ENCODE results near the gene CLK1. TPM values are rescaled to one million over a fixed set of nuclear protein-coding genes. Genes with fewer than 3 reads are reported as not detected.
A peak's percentile ranks its signal among the peaks of the same experiment; 100 is the strongest.

Gene CLK1
- total RNA-seq (2011; cell fraction: chromatin; rRNA removed; ENCODE audit: low replicate concordance) = 144 and 391 TPM in 2 replicates
- total RNA-seq (2011; cell fraction: nucleolus; rRNA removed) = 62.0 and 72.6 TPM in 2 replicates
- total RNA-seq (2011; cell fraction: nucleoplasm; rRNA removed) = 115 and 119 TPM in 2 replicates
- total RNA-seq (2014; rRNA removed) (23.0 and 29.3 TPM in 2 replicates), total RNA-seq (2014; rRNA removed; fragmentation: Illumina TruSeq; extraction: Trizol) (47.0 and 58.5 TPM in 2 replicates), total RNA-seq (2015; rRNA removed; fragmentation: Illumina TruSeq; extraction: Trizol) (42.5 and 45.4 TPM in 2 replicates), total RNA-seq (2021) (29.7 and 29.9 TPM in 2 replicates), polyA plus RNA-seq (2011; rRNA removed) (93.4 and 99.2 TPM in 2 replicates), polyA plus RNA-seq (2014; fragmentation: Illumina TruSeq; extraction: Trizol) (32.1 and 33.9 TPM in 2 replicates), polyA plus RNA-seq (2014; fragmentation: Nextera tagmentation; extraction: Ambion mirVana) (10 to 100 TPM; 49.3 to 50.7 TPM), polyA plus RNA-seq (2014; rRNA removed) (45.2 and 49.2 TPM in 2 replicates), polyA minus RNA-seq (2011; rRNA and poly(A)+ RNA removed) (94.3 and 125 TPM in 2 replicates), Bru-seq, nascent RNA (percentile 96 among the genes with signal in this experiment), BruChase-seq, experiment 1, labeled RNA remaining after a 2-hour chase (percentile 98 among the genes with signal in this experiment), BruChase-seq, experiment 2, labeled RNA remaining after a 6-hour chase (percentile 98 among the genes with signal in this experiment)
- polyA plus RNA-seq (2011; cell fraction: cytosol; rRNA removed) = 11.1 and 32.7 TPM in 2 replicates
- 97.4 and 180 TPM in 2 replicates for polyA plus RNA-seq (2011; cell fraction: nucleus; rRNA removed)
- 25.6 and 26.7 TPM in 2 replicates for polyA plus RNA-seq (2012)
- polyA minus RNA-seq (2011; cell fraction: cytosol; rRNA and poly(A)+ RNA removed) = 19.3 and 25.7 TPM in 2 replicates
- polyA minus RNA-seq (2011; cell fraction: nucleus; rRNA and poly(A)+ RNA removed) = 53.2 and 93.0 TPM in 2 replicates
- long read RNA-seq, experiment 1, transcript CLK1-201 (13 exons, 1,888 nt) = major isoform, 22 of 36 reads
- long read RNA-seq, experiment 1, partial matches to known transcripts = 2 of 36 reads
- long read RNA-seq, experiment 1, other reads (novel, unspliced or antisense) = 6 of 36 reads
- long read RNA-seq, experiment 2, transcript CLK1-201 (13 exons, 1,888 nt) = major isoform, 7 of 16 reads
- long read RNA-seq, experiment 2, partial matches to known transcripts = 2 of 16 reads
- long read RNA-seq, experiment 2, other reads (novel, unspliced or antisense) = 2 of 16 reads
- long read RNA-seq, experiment 3, transcript CLK1-201 (13 exons, 1,888 nt) = major isoform, 15 of 21 reads
- long read RNA-seq, experiment 3, partial matches to known transcripts = 2 of 21 reads
- long read RNA-seq, experiment 3, other reads (novel, unspliced or antisense) = 2 of 21 reads

- BruUV-seq (replicated peaks) = no TSS peak
- ChIA-PET CTCF (ENCODE audit: low intra/inter-chr PET ratio) (no interaction called here), POLR2A (interaction anchor here (0.6 to 2.6 kb wide), 23 partner anchors 9 to 1089 kb away, joined by 3 to 28 read pairs (median 4); partner anchors contain the start of genes NIF3L1, PPIL3 and SGO2)
- peaks cover 32% of the 10 kb centered on the region for H3K36me3 ChIP-seq (ENCODE audit: control insufficient read depth, insufficient read depth, low read length)
- H2AFZ ChIP-seq (ENCODE audit: low read depth, low read length) = peak within 1 kb of the TSS; percentile 89
- H3K79me2 ChIP-seq (ENCODE audit: control insufficient read depth, insufficient read depth, low read length) = peaks cover 51% of the 10 kb centered on the region
- FAIRE-seq = peak; percentile 90
- H3K27me3 ChIP-seq (ENCODE audit: control insufficient read depth in 2 of 2, insufficient read depth in 2 of 2, low read length in 2 of 2) = no peaks in the 10 kb centered on the region
- H3K4me3 ChIP-seq = peak within 1 kb of the TSS; percentile 73
- peak; percentile 77 to 94 (median 81) for DNase-seq (ENCODE audit: extremely low read depth in 1 of 4, low spot score in 3 of 4)
- in situ Hi-C loops (cut with MboI) (no loop called here), intact Hi-C loops (cut with micrococcal nuclease) (loop anchor here (5.0 kb wide), 1 partner anchor 52 kb away; the partner anchor contains the start of gene BZW1)
- H3K4me1 ChIP-seq (replicated peaks in 1 of 2; ENCODE audit: control insufficient read depth in 2 of 2, insufficient read depth in 2 of 2, low read length in 2 of 2) = peaks cover 9 to 15% of the 10 kb centered on the region in 2 experiments; a peak in 4 of 5 replicates
- H3K27ac ChIP-seq (ENCODE audit: extremely low read depth, low read depth, low read length) = peak within 1 kb of the TSS; percentile 98
- H3K4me2 ChIP-seq (ENCODE audit: insufficient read depth, low read length) = peak within 1 kb of the TSS; percentile 80
- ATAC-seq = peak; percentile 88
- 2% methylated on average over 66 of the region's 89 CpGs for WGBS (ENCODE audit: insufficient coverage, low coverage, missing lambda C conversion rate)
- peaks cover 10% of the 10 kb centered on the region for H4K20me1 ChIP-seq (replicated peaks; ENCODE audit: control insufficient read depth, insufficient read depth, low read length)
- H3K9me3 ChIP-seq (replicated peaks; ENCODE audit: control insufficient read depth, insufficient read depth, low read depth, low read length) = no peaks in the 10 kb centered on the region
- H3K9me1 ChIP-seq (ENCODE audit: control insufficient read depth, insufficient read depth, low read length) = no peaks in the 10 kb centered on the region
- H3K9ac ChIP-seq (ENCODE audit: insufficient read depth in 1 of 2, low read depth in 2 of 2, low read length in 2 of 2) = peak within 1 kb of the TSS; percentile 92 to 97
- peak; percentile 55 to 67 for TF ChIP-seq FOXK2 (conservative IDR thresholded peaks at IDR 0.05 in 1 of 2, IDR thresholded peaks at IDR 0.05 in 1 of 2; ENCODE audit: low read depth in 2 of 2)
- TF ChIP-seq HDAC6 (IDR thresholded peaks at IDR 0.05; ENCODE audit: low read depth, low read length) = no peak
- no peak for TF ChIP-seq ZBTB49 (CRISPR knock-in tag; IDR thresholded peaks at IDR 0.05; ENCODE audit: borderline replicate concordance)
- no peak for TF ChIP-seq ARHGAP35 (IDR thresholded peaks at IDR 0.05; ENCODE audit: partially characterized antibody)
Measured at GRCh38 chr2:200864176-200865034, at the start of gene CLK1. CLK1 (minus strand) TSS chr2:200864658; CDS start chr2:200861862, 2,796 bp downstream.

Measured in K562 (cell line).